A549 (cell line): ENCODE measurements around the gene FAM170B. TPM values are rescaled to one million over a fixed set of nuclear protein-coding genes. Genes with fewer than 3 reads are reported as not detected.

ENCODE experiments used
- ATAC-seq, 2 experiments: fragments of 200-7000 bp in 1 of 2; fragments of >200 bp in 1 of 2; cut with Nextera tagmentation in 1 of 2; cut with Tn5 transposase in 1 of 2; 3 replicates each; pipeline versions ENCODE4 v1.8.0 to v1.9.1; 2018 to 2020; ENCODE audit warnings: mild to moderate bottlenecking in 1 of 2, moderate library complexity in 1 of 2
- CTCF ChIA-PET: fragments of 300-600 bp; sonication (Branson Sonifier 250); formaldehyde crosslinking; extraction: SDS; loops from one replicate; lab custom pipeline; 2021; ENCODE audit warnings: antibody characterized with exemption, inconsistent platforms; lab: Yijun Ruan, JAX
- POLR2A ChIA-PET: fragments of 350-600 bp; formaldehyde crosslinking; extraction: SDS; loops from one replicate; lab custom pipeline; 2021; ENCODE audit warnings: antibody characterized with exemption, inconsistent platforms; lab: Yijun Ruan, JAX
- DNase-seq, 2 experiments: peaks; one replicate each; pipeline versions ENCODE4 v3.0.0 to v3.0.0-alpha.2; 2011 to 2016; ENCODE audit warnings: low read depth in 1 of 2, low spot score in 1 of 2
- FAIRE-seq: peaks from 2 replicates; lab custom pipeline; 2011; peaks lifted over from hg19 to GRCh38; lab: Jason Lieb, UNC
- H3K27ac ChIP-seq, 2 experiments: fragments of >200 bp; sonication (Bioruptor Twin); formaldehyde crosslinking; 3 replicates each; pipeline ENCODE4 v1.5.1; 2016 to 2017
- H3K4me1 ChIP-seq: fragments of >200 bp; sonication (Bioruptor Twin); formaldehyde crosslinking; 3 replicates; pipeline ENCODE4 v1.6.1; 2016
- H3K4me2 ChIP-seq: fragments of >200 bp; sonication (Bioruptor Twin); formaldehyde crosslinking; 3 replicates; pipeline ENCODE4 v1.6.1; 2016
- H3K4me3 ChIP-seq: fragments of >200 bp; sonication (Bioruptor Twin); formaldehyde crosslinking; 3 replicates; pipeline ENCODE4 v1.5.1; 2016
- H3K9me3 ChIP-seq: fragments of >200 bp; sonication (Bioruptor Twin); formaldehyde crosslinking; 3 replicates; pipeline ENCODE4 v1.6.1; 2016
- CBX2 ChIP-seq: fragments of 200-600 bp; sonication (generic); IDR thresholded peaks from 2 replicates; pipeline ENCODE4 v1.6.1; 2016; ENCODE audit warnings: low read depth, mild to moderate bottlenecking, borderline replicate concordance
- CEBPB ChIP-seq, 2 experiments: fragments of >200 bp in 1 of 2; sonication (Bioruptor Twin) in 1 of 2; formaldehyde crosslinking in 1 of 2; IDR thresholded peaks; 2 replicates each; pipeline ENCODE4 v1.6.1; 2012 to 2016
- CHD2 ChIP-seq: fragments of 150-350 bp; IDR thresholded peaks from 2 replicates; pipeline ENCODE4 v1.6.1; 2014; ENCODE audit warnings: low read length; ENCODE audit not compliant: partially characterized antibody
- HDAC2 ChIP-seq: fragments of 200-600 bp; sonication (generic); IDR thresholded peaks from 2 replicates; pipeline ENCODE4 v1.6.1; 2016
- JUNB ChIP-seq: fragments of >200 bp; sonication (Bioruptor Twin); formaldehyde crosslinking; IDR thresholded peaks from 2 replicates; pipeline ENCODE4 v1.6.1; 2016
- MAFK ChIP-seq: fragments of 450-650 bp; IDR thresholded peaks from 2 replicates; pipeline ENCODE4 v1.6.1; 2014; ENCODE audit not compliant: partially characterized antibody
- NPAS2 ChIP-seq: fragments of 250-450 bp; sonication (Bioruptor Pico); IDR thresholded peaks from 2 replicates; pipeline ENCODE4 v1.8.0; 2022; ENCODE audit warnings: mild to moderate bottlenecking, moderate library complexity, borderline replicate concordance
- NR3C1 ChIP-seq: fragments of >200 bp; sonication (Bioruptor Twin); formaldehyde crosslinking; IDR thresholded peaks from 3 replicates; pipeline ENCODE4 v1.6.1; 2017
- POLR2AphosphoS2 ChIP-seq: conservative IDR thresholded peaks from 2 replicates; pipeline ENCODE4 v1.6.1; 2012; ENCODE audit warnings: low read length, improper control_type of control experiment, inconsistent platforms
- RFX5 ChIP-seq: fragments of 450-650 bp; IDR thresholded peaks from 2 replicates; pipeline ENCODE4 v1.7.1; 2014; ENCODE audit warnings: antibody characterized with exemption, mild to moderate bottlenecking, moderate library complexity
- TFCP2L1 ChIP-seq: fragments of 250-450 bp; sonication (Bioruptor Pico); IDR thresholded peaks from 2 replicates; pipeline ENCODE4 v1.5.0; 2021; ENCODE audit warnings: mild to moderate bottlenecking
- ZNF302 ChIP-seq: fragments of 250-450 bp; sonication (Bioruptor Pico); IDR thresholded peaks from 2 replicates; pipeline ENCODE4 v1.9.0; 2021; ENCODE audit warnings: inconsistent platforms, mild to moderate bottlenecking, moderate library complexity
- WGBS: methylation state at CpG from one replicate; pipeline ENCODE4 v1.1.6; 2017; ENCODE audit errors: missing lambda C conversion rate; 5-methylcytosine and 5-hydroxymethylcytosine counted together
- polyA plus RNA-seq, 4 experiments: library from polyadenylated mRNA; depleted of rRNA in 3 of 4; stranded (reverse); fragments of >200 nt; fragmentation: RNase III in 1 of 4; extraction: RNeasy Plus Mini Kit Qiagen cat#74134 plus additional on column Dnase treatment in 1 of 4; gene quantifications; 2 replicates in 3 of 4; 3 replicates in 1 of 4; pipeline ENCODE4 v1.2.3, GENCODE V29; 2011 to 2017
- TF ChIP-seq, protein P1 (sequence below): fragments of >200 bp; sonication (Bioruptor Twin); formaldehyde crosslinking; IDR thresholded peaks from 2 replicates; pipeline ENCODE4 v1.6.1; 2016
- TF ChIP-seq, protein P2 (sequence below): fragments of 250-450 bp; sonication (Bioruptor Pico); IDR thresholded peaks from 2 replicates; pipeline ENCODE4 v1.5.0; 2021; ENCODE audit warnings: mild to moderate bottlenecking, moderate library complexity, borderline replicate concordance
- TF ChIP-seq, protein P3 (sequence below): fragments of >200 bp; sonication (Bioruptor Twin); formaldehyde crosslinking; IDR thresholded peaks from 3 replicates; pipeline ENCODE4 v1.6.1; 2016
- TF ChIP-seq, protein P4 (sequence below): IDR thresholded peaks from 2 replicates; pipeline ENCODE4 v1.6.1; 2012
- TF ChIP-seq, protein P5 (sequence below): fragments of 450-650 bp; IDR thresholded peaks from 2 replicates; pipeline ENCODE4 v1.6.1; 2014; ENCODE audit warnings: antibody characterized with exemption
- TF ChIP-seq, protein P6 (sequence below): fragments of 150-350 bp; IDR thresholded peaks from 2 replicates; pipeline ENCODE4 v1.6.1; 2014; ENCODE audit warnings: low read depth, mild to moderate bottlenecking, low read length

Gene FAM170B
- polyA plus RNA-seq, 2 of the 4 experiments (the other 2 are of a cell fraction) = not detected

DNA sequence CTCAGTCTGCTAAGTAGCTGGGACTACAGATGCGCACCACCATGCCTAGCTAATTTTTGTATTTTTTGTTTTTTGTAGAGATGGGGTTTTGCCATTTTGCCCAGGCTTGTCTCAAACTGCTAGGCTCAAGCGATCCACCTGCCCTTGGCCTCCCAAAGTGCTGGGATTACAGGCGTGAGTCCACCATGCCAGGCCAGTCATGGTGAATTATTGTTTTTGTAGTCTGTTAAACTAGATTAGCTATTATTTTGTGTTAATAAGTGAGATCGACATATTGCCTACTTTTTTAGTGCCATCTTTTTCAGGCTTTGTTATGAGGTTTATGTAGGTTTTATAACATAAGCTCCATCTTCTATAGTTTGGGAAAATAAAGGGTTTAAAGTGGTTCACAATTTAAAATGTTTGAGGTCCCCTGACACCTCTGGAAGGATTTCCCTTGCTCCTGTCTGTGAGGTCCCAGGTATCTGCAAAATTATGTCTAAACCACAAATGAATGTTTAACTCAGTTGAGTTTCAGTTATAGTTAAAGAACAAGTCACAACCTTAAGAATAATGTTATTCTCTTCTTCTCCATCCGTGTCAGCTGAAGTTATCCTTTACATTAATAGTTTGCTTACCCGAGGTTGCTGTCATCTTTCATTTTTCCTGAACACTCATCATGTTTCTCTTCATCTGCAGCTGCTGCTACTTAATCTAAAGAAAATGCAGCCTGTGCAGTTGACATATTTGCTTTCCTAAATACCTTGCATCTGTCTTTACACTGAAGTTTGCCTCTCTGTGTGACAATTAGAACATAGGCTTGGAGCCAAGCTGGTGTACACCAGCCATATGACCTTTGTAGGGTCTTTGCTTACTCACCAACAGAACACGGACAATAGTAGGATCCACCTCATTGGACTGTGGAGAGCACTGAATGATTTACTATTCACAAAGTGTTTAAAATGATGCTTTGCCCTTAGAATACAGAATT lies 9.6 kb downstream of the FAM170B start:
- ChIA-PET POLR2A (no interaction called here), CTCF (interaction anchor here (1.4 kb wide), 1 partner anchor 468 kb away, joined by 6 read pairs; no protein-coding TSS in a partner anchor)
- H3K4me1 ChIP-seq = no peaks in the 10 kb centered on the region
- no peaks in the 10 kb centered on the region for H3K9me3 ChIP-seq
- 30% methylated on average over 7 of the region's 7 CpGs for WGBS
- no peak overlapping the region for H3K4me3 ChIP-seq
- H3K4me2 ChIP-seq = no peak overlapping the region
- no peak overlapping the region for H3K27ac ChIP-seq
- TF ChIP-seq RFX5 (no peak), JUNB (no peak), TFCP2L1 (CRISPR knock-in tag) (no peak), POLR2AphosphoS2 (no peak), MAFK (no peak)
- TF ChIP-seq, protein P1, sequence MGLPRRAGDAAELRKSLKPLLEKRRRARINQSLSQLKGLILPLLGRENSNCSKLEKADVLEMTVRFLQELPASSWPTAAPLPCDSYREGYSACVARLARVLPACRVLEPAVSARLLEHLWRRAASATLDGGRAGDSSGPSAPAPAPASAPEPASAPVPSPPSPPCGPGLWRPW = no peak
- TF ChIP-seq, protein P2, sequence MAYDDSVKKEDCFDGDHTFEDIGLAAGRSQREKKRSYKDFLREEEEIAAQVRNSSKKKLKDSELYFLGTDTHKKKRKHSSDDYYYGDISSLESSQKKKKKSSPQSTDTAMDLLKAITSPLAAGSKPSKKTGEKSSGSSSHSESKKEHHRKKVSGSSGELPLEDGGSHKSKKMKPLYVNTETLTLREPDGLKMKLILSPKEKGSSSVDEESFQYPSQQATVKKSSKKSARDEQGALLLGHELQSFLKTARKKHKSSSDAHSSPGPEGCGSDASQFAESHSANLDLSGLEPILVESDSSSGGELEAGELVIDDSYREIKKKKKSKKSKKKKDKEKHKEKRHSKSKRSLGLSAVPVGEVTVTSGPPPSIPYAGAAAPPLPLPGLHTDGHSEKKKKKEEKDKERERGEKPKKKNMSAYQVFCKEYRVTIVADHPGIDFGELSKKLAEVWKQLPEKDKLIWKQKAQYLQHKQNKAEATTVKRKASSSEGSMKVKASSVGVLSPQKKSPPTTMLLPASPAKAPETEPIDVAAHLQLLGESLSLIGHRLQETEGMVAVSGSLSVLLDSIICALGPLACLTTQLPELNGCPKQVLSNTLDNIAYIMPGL (CRISPR knock-in tag) = no peak
- TF ChIP-seq, all 56 proteins: peak for 0
- ATAC-seq (no peak), FAIRE-seq (no peak), DNase-seq (no peak)

DNA sequence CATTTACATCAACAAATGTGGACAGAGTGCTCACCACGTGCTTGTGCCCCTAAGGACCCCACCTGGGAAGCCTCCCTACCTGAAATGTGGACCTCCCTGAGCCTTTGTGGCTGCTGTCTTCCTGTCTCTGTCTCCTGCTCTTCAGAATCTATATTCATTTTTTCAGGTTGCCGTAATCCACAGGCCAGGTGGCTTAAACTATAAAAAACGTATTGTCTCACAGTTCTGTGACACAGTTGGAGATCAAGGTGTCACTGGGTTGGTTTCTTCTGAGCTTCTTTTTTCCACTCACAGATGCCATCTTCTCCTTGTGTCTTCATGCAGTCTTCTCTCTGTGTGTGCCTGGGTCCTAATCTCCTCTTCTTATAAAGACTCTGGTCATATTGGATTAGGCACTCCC lies 12.9 kb downstream of the FAM170B start:
- CTCF ChIA-PET = interaction anchor here (1.1 to 1.3 kb wide), 2 partner anchors 19 to 43 kb away, joined by 3 to 5 read pairs; no protein-coding TSS in a partner anchor
- no peak for FAIRE-seq
- H3K9me3 ChIP-seq = no peaks in the 10 kb centered on the region
- no peak overlapping the region for H3K4me3 ChIP-seq
- no peak overlapping the region for H3K27ac ChIP-seq
- POLR2A ChIA-PET = no interaction called here
- no peaks in the 10 kb centered on the region for H3K4me1 ChIP-seq
- no peak for TF ChIP-seq HDAC2
- TF ChIP-seq, protein P3, sequence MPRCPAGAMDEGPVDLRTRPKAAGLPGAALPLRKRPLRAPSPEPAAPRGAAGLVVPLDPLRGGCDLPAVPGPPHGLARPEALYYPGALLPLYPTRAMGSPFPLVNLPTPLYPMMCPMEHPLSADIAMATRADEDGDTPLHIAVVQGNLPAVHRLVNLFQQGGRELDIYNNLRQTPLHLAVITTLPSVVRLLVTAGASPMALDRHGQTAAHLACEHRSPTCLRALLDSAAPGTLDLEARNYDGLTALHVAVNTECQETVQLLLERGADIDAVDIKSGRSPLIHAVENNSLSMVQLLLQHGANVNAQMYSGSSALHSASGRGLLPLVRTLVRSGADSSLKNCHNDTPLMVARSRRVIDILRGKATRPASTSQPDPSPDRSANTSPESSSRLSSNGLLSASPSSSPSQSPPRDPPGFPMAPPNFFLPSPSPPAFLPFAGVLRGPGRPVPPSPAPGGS = no peak
- TF ChIP-seq, protein P4, sequence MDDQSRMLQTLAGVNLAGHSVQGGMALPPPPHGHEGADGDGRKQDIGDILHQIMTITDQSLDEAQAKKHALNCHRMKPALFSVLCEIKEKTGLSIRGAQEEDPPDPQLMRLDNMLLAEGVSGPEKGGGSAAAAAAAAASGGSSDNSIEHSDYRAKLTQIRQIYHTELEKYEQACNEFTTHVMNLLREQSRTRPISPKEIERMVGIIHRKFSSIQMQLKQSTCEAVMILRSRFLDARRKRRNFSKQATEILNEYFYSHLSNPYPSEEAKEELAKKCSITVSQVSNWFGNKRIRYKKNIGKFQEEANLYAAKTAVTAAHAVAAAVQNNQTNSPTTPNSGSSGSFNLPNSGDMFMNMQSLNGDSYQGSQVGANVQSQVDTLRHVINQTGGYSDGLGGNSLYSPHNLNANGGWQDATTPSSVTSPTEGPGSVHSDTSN = no peak
- ATAC-seq = no peak
- WGBS = 26% methylated on average over 3 of the region's 3 CpGs
- no peak overlapping the region for H3K4me2 ChIP-seq
- no peak for DNase-seq

DNA sequence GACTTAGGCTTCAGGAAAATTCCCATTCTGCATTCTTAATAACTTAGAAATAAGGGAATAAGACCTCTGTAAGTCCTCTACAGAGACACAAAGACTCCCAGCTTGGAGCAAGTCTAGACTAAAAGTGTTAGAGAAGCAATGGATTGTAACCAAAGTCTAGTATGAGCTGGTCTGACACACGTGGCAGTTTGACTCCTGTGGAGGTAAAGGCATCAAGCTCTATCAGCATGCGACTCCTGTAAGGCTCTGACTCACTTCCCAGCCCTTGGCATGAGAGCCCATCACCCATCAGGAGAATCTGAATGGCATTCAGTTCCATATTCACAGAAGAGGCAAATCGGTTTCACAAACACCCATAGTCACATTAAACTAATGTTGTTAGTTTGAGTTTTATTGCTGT lies 14.1 kb downstream of the FAM170B start:
- WGBS = 6% methylated on average over 3 of the region's 3 CpGs
- no peak for ATAC-seq
- Histone ChIP-seq H3K4me1 (no peaks in the 10 kb centered on the region), H3K27ac (no peak overlapping the region), H3K4me2 (no peak overlapping the region)
- CTCF ChIA-PET = interaction anchor here (1.3 kb wide), 1 partner anchor 20 kb away, joined by 5 read pairs; no protein-coding TSS in a partner anchor
- no peak for FAIRE-seq
- TF ChIP-seq NPAS2 (CRISPR knock-in tag) = no peak
- TF ChIP-seq, all 56 proteins: peak for 0
- DNase-seq = no peak
- H3K4me3 ChIP-seq = no peak overlapping the region
- no peaks in the 10 kb centered on the region for H3K9me3 ChIP-seq
- POLR2A ChIA-PET = no interaction called here

DNA sequence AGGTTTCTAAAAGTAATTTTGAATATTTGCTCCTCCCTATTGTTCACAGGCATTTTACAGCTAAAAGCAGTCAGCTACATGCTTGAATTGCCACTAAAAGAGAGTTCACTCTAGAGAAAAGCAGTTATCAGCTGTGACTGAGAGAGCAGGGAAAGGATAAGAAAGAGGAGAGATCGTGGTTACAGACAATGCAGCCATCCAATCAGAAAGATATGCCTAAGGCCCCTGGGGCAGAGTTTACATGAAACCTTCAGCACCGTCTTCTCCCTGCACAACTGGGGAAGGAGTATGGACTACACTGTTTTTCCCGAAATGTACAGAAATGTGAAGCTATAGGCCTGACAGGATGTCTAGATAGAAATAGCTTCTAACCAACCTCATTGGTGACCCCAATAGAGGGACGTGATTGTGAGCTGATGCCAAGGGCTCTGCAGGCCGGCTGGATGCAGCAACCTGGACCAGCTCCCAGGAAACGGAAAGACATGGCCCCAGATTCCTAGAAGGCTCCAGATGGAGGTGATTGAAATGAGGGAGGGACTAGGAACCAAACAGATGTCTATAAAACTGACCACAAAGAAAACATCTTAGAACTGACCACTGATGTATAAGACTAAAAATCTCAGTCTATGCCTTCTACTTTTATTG lies 15.3 kb downstream of the FAM170B start:
- ATAC-seq (no peak), FAIRE-seq (no peak), DNase-seq (no peak)
- ChIA-PET CTCF (interaction anchor here (1.0 to 1.3 kb wide), 2 partner anchors 10 to 462 kb away, joined by 3 read pairs; no protein-coding TSS in a partner anchor), POLR2A (no interaction called here)
- Histone ChIP-seq H3K4me3 (no peak overlapping the region), H3K4me2 (no peak overlapping the region), H3K9me3 (no peaks in the 10 kb centered on the region), H3K4me1 (no peaks in the 10 kb centered on the region), H3K27ac (no peak overlapping the region)
- 35% methylated on average over 6 of the region's 6 CpGs for WGBS
- TF ChIP-seq CBX2 (no peak), CEBPB (IDR thresholded peaks at IDR 0.05) (no peak), ZNF302 (CRISPR knock-in tag) (no peak), MAFK (no peak), NR3C1 (no peak), CHD2 (no peak)
- TF ChIP-seq, protein P5, sequence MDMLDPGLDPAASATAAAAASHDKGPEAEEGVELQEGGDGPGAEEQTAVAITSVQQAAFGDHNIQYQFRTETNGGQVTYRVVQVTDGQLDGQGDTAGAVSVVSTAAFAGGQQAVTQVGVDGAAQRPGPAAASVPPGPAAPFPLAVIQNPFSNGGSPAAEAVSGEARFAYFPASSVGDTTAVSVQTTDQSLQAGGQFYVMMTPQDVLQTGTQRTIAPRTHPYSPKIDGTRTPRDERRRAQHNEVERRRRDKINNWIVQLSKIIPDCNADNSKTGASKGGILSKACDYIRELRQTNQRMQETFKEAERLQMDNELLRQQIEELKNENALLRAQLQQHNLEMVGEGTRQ = no peak
- TF ChIP-seq, protein P6, sequence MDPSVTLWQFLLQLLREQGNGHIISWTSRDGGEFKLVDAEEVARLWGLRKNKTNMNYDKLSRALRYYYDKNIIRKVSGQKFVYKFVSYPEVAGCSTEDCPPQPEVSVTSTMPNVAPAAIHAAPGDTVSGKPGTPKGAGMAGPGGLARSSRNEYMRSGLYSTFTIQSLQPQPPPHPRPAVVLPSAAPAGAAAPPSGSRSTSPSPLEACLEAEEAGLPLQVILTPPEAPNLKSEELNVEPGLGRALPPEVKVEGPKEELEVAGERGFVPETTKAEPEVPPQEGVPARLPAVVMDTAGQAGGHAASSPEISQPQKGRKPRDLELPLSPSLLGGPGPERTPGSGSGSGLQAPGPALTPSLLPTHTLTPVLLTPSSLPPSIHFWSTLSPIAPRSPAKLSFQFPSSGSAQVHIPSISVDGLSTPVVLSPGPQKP = no peak
